Measurements from ENCODE around the gene BAMBI. TPM values are rescaled to one million over a fixed set of nuclear protein-coding genes. Genes with fewer than 3 reads are reported as not detected.

BAMBI gene
- total and polyA plus RNA-seq, 10 of the 15 experiments (the other 5 are each of a cell fraction or from before 2014, with no cell fraction given), result 0.03 to 0.18 (median 0.09) TPM; not detected in 6

DNA sequence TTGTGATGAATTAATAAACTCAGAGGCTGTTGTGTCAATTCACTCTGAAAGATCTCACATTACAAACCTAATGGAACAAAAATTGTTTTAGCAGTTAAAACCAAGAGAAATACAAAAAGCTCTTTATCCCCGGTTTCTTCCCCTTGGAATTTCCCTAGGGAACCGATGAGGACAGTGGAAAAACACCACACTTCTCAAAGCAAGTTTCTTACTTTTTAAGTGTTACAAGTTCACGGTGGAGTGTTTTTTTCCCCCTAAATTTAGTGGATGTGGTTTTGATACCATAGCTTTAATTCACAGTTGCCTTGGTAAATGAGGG, 10.3 kb downstream of the BAMBI start:
- CTCF ChIA-PET, result interaction anchor here (1.1 kb wide), 1 partner anchor 14 kb away, joined by 3 read pairs; no protein-coding TSS in a partner anchor
- Histone ChIP-seq H3K4me2 (ENCODE audit: control insufficient read depth, insufficient read depth) (no peak overlapping the region), H3K27me3 (replicated peaks in 1 of 2; ENCODE audit: control insufficient read depth in 2 of 2, insufficient read depth in 2 of 2, low read length in 1 of 2) (no peaks in the 10 kb centered on the region; a peak in 1 of 4 replicates), H3K9ac (ENCODE audit: control insufficient read depth, insufficient read depth, low read length) (no peak overlapping the region), H3K4me1 (ENCODE audit: control insufficient read depth, insufficient read depth, low read length) (no peaks in the 10 kb centered on the region), H4K20me1 (ENCODE audit: control insufficient read depth, insufficient read depth) (no peaks in the 10 kb centered on the region), H3K36me3 (ENCODE audit: control insufficient read depth in 2 of 2, insufficient read depth in 2 of 2, low read length in 1 of 2) (no peaks in the 10 kb centered on the region), H3K9me3 (replicated peaks; ENCODE audit: control insufficient read depth, insufficient read depth, low read length) (no peaks in the 10 kb centered on the region), H3K27ac (ENCODE audit: control insufficient read depth, insufficient read depth) (no peak overlapping the region), H3K79me2 (ENCODE audit: control insufficient read depth, insufficient read depth, low read length) (no peaks in the 10 kb centered on the region), H3K4me3 (no peak overlapping the region), H2AFZ (ENCODE audit: control insufficient read depth, low read depth, low read length) (no peak overlapping the region)
- DNase-seq (ENCODE audit: low read depth, low spot score) (no peak), ATAC-seq (no peak), FAIRE-seq (no peak)
- intact Hi-C loops (cut with micrococcal nuclease; ENCODE audit: unreplicated experiment), result no loop called here
- TF ChIP-seq HDAC2 (IDR thresholded peaks at IDR 0.05) (no peak), IKZF1 (conservative IDR thresholded peaks at IDR 0.05) (no peak), MXI1 (IDR thresholded peaks at IDR 0.05; ENCODE audit: low read depth, low read length) (no peak), SKIL (IDR thresholded peaks at IDR 0.05; ENCODE audit: low read depth, poor library complexity, severe bottlenecking) (no peak), SPI1 (IDR thresholded peaks at IDR 0.05; ENCODE audit: borderline replicate concordance, insufficient read depth, low read depth, low read length) (no peak), BRCA1 (IDR thresholded peaks at IDR 0.05; ENCODE audit: low read depth, low read length) (no peak), PAX8 (IDR thresholded peaks at IDR 0.05) (no peak), CEBPB (IDR thresholded peaks at IDR 0.05; ENCODE audit: borderline replicate concordance in 1 of 2, low read depth in 2 of 2, low read length in 2 of 2) (no peak), WRNIP1 (IDR thresholded peaks at IDR 0.05; ENCODE audit: borderline replicate concordance, low read depth, low read length) (no peak)
- TF ChIP-seq, protein P1, sequence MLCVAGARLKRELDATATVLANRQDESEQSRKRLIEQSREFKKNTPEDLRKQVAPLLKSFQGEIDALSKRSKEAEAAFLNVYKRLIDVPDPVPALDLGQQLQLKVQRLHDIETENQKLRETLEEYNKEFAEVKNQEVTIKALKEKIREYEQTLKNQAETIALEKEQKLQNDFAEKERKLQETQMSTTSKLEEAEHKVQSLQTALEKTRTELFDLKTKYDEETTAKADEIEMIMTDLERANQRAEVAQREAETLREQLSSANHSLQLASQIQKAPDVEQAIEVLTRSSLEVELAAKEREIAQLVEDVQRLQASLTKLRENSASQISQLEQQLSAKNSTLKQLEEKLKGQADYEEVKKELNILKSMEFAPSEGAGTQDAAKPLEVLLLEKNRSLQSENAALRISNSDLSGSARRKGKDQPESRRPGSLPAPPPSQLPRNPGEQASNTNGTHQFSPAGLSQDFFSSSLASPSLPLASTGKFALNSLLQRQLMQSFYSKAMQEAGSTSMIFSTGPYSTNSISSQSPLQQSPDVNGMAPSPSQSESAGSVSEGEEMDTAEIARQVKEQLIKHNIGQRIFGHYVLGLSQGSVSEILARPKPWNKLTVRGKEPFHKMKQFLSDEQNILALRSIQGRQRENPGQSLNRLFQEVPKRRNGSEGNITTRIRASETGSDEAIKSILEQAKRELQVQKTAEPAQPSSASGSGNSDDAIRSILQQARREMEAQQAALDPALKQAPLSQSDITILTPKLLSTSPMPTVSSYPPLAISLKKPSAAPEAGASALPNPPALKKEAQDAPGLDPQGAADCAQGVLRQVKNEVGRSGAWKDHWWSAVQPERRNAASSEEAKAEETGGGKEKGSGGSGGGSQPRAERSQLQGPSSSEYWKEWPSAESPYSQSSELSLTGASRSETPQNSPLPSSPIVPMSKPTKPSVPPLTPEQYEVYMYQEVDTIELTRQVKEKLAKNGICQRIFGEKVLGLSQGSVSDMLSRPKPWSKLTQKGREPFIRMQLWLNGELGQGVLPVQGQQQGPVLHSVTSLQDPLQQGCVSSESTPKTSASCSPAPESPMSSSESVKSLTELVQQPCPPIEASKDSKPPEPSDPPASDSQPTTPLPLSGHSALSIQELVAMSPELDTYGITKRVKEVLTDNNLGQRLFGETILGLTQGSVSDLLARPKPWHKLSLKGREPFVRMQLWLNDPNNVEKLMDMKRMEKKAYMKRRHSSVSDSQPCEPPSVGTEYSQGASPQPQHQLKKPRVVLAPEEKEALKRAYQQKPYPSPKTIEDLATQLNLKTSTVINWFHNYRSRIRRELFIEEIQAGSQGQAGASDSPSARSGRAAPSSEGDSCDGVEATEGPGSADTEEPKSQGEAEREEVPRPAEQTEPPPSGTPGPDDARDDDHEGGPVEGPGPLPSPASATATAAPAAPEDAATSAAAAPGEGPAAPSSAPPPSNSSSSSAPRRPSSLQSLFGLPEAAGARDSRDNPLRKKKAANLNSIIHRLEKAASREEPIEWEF (IDR thresholded peaks at IDR 0.05; ENCODE audit: insufficient replicate concordance, low read depth, low read length), result no peak
- SMC1A ChIA-PET (ENCODE audit: uncharacterized antibody, unreplicated experiment), result no interaction called here
- no TSS peak for BruUV-seq (replicated peaks)
- RAD21 ChIA-PET (ENCODE audit: unreplicated experiment), result no interaction called here
- 27% methylated on average over 3 of the region's 3 CpGs for WGBS (ENCODE audit: insufficient coverage, insufficient replicate concordance, low lambda C conversion rate, missing lambda C conversion rate)
- in situ Hi-C loops (cut with MboI), result no loop called here
- POLR2A ChIA-PET, result interaction anchor here (0.6 kb wide), 1 partner anchor 189 kb away, joined by 4 read pairs; no protein-coding TSS in a partner anchor

All from GM12878 (cell line).